ENCODE results near the gene CDH10. TPM values are rescaled to one million over a fixed set of nuclear protein-coding genes. Genes with fewer than 3 reads are reported as not detected.

The CDH10 gene
- polyA plus RNA-seq, 1 of the 3 experiments (the other 2 are of a cell fraction), result 0.10 TPM

DNA sequence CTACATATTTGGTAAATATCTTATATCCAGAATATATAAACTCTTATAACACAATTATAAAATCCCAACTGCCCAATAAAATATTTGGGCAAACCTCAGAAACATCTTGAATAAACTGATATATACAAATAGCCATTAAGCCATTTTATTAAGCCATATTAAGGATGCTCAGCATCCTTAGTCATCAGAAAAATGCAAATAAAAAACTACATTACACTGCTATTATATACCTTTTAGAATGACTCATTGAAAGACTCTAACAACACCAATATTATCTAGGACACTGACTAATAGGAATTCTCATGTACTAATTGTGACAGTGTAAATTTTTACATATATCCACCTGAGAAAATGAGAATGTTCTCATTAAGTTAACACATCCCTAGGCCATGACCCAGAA, 77.8 kb downstream of the CDH10 start:
- no peak overlapping the region for H3K4me3 ChIP-seq (ENCODE audit: low read depth in 2 of 2, low read length in 1 of 2)
- no peaks in the 10 kb centered on the region for H3K79me2 ChIP-seq (ENCODE audit: insufficient read depth)
- DNase-seq, result no peak
- ChIA-PET CTCF (no interaction called here), POLR2A (no interaction called here)
- no peaks in the 10 kb centered on the region for H3K27me3 ChIP-seq (ENCODE audit: insufficient read depth)
- H3K9ac ChIP-seq, result no peak overlapping the region
- TF ChIP-seq, protein P1, sequence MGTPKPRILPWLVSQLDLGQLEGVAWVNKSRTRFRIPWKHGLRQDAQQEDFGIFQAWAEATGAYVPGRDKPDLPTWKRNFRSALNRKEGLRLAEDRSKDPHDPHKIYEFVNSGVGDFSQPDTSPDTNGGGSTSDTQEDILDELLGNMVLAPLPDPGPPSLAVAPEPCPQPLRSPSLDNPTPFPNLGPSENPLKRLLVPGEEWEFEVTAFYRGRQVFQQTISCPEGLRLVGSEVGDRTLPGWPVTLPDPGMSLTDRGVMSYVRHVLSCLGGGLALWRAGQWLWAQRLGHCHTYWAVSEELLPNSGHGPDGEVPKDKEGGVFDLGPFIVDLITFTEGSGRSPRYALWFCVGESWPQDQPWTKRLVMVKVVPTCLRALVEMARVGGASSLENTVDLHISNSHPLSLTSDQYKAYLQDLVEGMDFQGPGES (IDR thresholded peaks at IDR 0.05; ENCODE audit: low read depth, low read length), result no peak
- TF ChIP-seq MEF2A (IDR thresholded peaks at IDR 0.05; ENCODE audit: borderline replicate concordance, low read depth) (no peak), PBX3 (IDR thresholded peaks at IDR 0.05) (no peak), REST (IDR thresholded peaks at IDR 0.05; ENCODE audit: low read depth, low read length) (no peak), POLR2AphosphoS5 (IDR thresholded peaks at IDR 0.05; ENCODE audit: low read depth, low read length) (no peak), RCOR1 (IDR thresholded peaks at IDR 0.05; ENCODE audit: low read length) (no peak), CHD2 (IDR thresholded peaks at IDR 0.05; ENCODE audit: low read length, partially characterized antibody) (no peak), GATA2 (CRISPR knock-in tag; IDR thresholded peaks at IDR 0.05) (no peak), USF1 (IDR thresholded peaks at IDR 0.05; ENCODE audit: borderline replicate concordance, low read depth) (no peak), ELF1 (IDR thresholded peaks at IDR 0.05) (no peak), RAD21 (IDR thresholded peaks at IDR 0.05; ENCODE audit: low read length) (no peak), NRF1 (IDR thresholded peaks at IDR 0.05; ENCODE audit: low read depth, low read length) (no peak), JUND (IDR thresholded peaks at IDR 0.05) (no peak), EZH2phosphoT487 (IDR thresholded peaks at IDR 0.05; ENCODE audit: borderline replicate concordance, low read depth) (no peak), FOXM1 (IDR thresholded peaks at IDR 0.05; ENCODE audit: low read depth) (no peak), TCF12 (IDR thresholded peaks at IDR 0.05) (no peak), USF2 (IDR thresholded peaks at IDR 0.05; ENCODE audit: borderline replicate concordance, low read depth, low read length) (no peak), FOXJ3 (CRISPR knock-in tag; IDR thresholded peaks at IDR 0.05) (no peak)
- H4K20me1 ChIP-seq (ENCODE audit: insufficient read depth), result no peaks in the 10 kb centered on the region
- no peak overlapping the region for H3K27ac ChIP-seq (ENCODE audit: low read depth in 2 of 2, low read length in 1 of 2)
- no peak overlapping the region for H3K4me2 ChIP-seq
- H2AFZ ChIP-seq (ENCODE audit: low read depth), result no peak overlapping the region
- no peaks in the 10 kb centered on the region for H3K4me1 ChIP-seq (ENCODE audit: control insufficient read depth in 1 of 2, insufficient read depth in 2 of 2, low read depth in 1 of 2, low read length in 1 of 2)
- no peaks in the 10 kb centered on the region for H3K9me3 ChIP-seq
- no peaks in the 10 kb centered on the region for H3K36me3 ChIP-seq (replicated peaks in 1 of 2; ENCODE audit: control insufficient read depth in 1 of 2, insufficient read depth in 2 of 2, low read length in 1 of 2)
- no peaks in the 10 kb centered on the region for H3K9me2 ChIP-seq
- H3F3A ChIP-seq (replicated peaks; ENCODE audit: insufficient read depth), result no peaks in the 10 kb centered on the region
